Activated CD4-positive, alpha-beta T cell treated with anti-CD3 and anti-CD28 coated beads, Interleukin-2, amount 10 ng/mL, durations not matched to agents 7 days and 5 days (primary cell): Measurements from ENCODE around the gene NELFB. TPM values are rescaled to one million over a fixed set of nuclear protein-coding genes. Genes with fewer than 3 reads are reported as not detected.

Source experiments
- CTCF ChIA-PET: fragments of 350-600 bp; sonication (Branson Sonifier 250); formaldehyde crosslinking; loops from one replicate; lab custom pipeline; 2021; ENCODE audit warnings: antibody characterized with exemption; lab: Charles Lee
- POLR2A ChIA-PET: fragments of 350-600 bp; sonication (Branson Sonifier 250); formaldehyde crosslinking; loops from one replicate; lab custom pipeline; 2021; ENCODE audit warnings: antibody characterized with exemption; lab: Charles Lee
- DNase-seq: peaks from one replicate; pipeline ENCODE4 v3.0.0-alpha.2; 2020
- H3K27ac Mint-ChIP-seq: one replicate; pipeline ENCODE4 v1.8.0; 2021; ENCODE audit warnings: mild to moderate bottlenecking, moderate library complexity, mixed read lengths
- H3K27me3 Mint-ChIP-seq: one replicate; pipeline ENCODE4 v1.8.0; 2021; ENCODE audit warnings: mixed read lengths
- H3K36me3 Mint-ChIP-seq: one replicate; pipeline ENCODE4 v1.8.0; 2021; ENCODE audit warnings: low read depth, mixed read lengths
- H3K4me1 Mint-ChIP-seq: one replicate; pipeline ENCODE4 v1.8.0; 2021; ENCODE audit warnings: mixed read lengths
- H3K4me3 Mint-ChIP-seq: one replicate; pipeline ENCODE4 v1.8.0; 2021; ENCODE audit warnings: mild to moderate bottlenecking, moderate library complexity, mixed read lengths
- H3K9me3 Mint-ChIP-seq: one replicate; pipeline ENCODE4 v1.8.0; 2021; ENCODE audit warnings: mixed read lengths
- total RNA-seq, 2 experiments: library from RNA; stranded (reverse); gene quantifications; one replicate each; pipeline ENCODE4 v1.2.3, GENCODE V29; 2021

NELFB gene
- total RNA-seq, 2 experiments from 2014 or later: 54.1 to 66.6 TPM

- POLR2A ChIA-PET: no interaction called here
- Mint-ChIP-seq H3K36me3 (no peaks in the 10 kb centered on the region), H3K4me3 (no peak overlapping the region), H3K27ac (no peak overlapping the region), H3K4me1 (peaks cover 16% of the 10 kb centered on the region), H3K9me3 (no peaks in the 10 kb centered on the region), H3K27me3 (peaks cover 6% of the 10 kb centered on the region)
- no peak for DNase-seq
- CTCF ChIA-PET: interaction anchor here (1.2 to 1.3 kb wide), 2 partner anchors 10 to 43 kb away, joined by 3 to 4 read pairs; no protein-coding TSS in a partner anchor
Observed at GRCh38 chr9:137279741-137280473, 24.8 kb downstream of the NELFB start.

DNA sequence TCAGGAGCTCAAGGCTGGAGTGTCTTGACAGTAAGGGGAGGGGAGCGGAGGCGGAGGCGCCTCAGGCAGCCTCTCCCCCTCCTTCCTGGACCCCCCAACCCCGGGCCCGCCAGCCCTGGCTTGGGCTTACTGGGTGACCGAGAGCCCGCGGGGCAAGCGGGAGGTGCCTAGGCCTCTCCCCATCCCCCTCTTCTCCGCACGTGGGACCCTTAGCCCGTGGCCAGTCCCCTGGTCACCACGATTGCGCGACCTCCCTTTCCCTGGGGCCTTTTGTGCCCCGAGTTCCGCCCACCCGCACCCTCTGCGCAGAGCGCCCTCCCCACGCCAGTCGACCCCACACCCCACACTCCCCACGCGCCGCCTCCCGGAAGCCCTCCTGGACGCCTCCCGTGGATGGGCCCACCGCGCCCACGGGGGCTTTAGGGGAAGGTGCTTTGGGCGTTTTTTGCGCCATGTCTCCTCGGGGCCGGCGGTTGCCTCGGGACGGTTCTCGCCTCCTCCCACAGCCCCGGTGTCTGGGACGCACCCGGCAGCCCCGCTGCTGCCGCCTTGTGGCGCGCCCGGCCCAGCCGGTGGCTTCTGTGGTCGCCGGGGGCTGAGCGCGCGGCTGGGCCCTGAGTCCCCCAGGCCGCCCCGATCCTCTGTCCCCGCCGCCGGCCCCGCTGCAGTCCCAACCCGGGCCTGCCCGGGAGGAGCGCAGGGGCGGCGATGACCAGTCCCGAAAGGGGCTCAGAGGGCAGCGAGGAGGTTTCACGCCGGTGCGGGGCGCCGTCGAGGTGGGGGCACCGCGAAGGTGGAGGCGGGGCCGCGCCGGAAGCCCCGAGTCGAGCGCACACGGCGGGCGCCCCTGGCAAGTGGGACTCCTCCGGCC lies 25.6 kb downstream of the NELFB start:
- Mint-ChIP-seq H3K36me3 (no peaks in the 10 kb centered on the region), H3K9me3 (no peaks in the 10 kb centered on the region), H3K4me3 (no peak overlapping the region), H3K27ac (no peak overlapping the region), H3K27me3 (peaks cover 6% of the 10 kb centered on the region), H3K4me1 (peaks cover 13% of the 10 kb centered on the region)
- DNase-seq: no peak
- POLR2A ChIA-PET: no interaction called here
- CTCF ChIA-PET: interaction anchor here (1.2 kb wide), 1 partner anchor 9 kb away, joined by 3 read pairs; no protein-coding TSS in a partner anchor

GRCh38 chr9:137281345-137282116 lies 26.4 kb downstream of the NELFB start:
- H3K27ac Mint-ChIP-seq: no peak overlapping the region
- ChIA-PET POLR2A (no interaction called here), CTCF (interaction anchor here (0.7 to 1.5 kb wide), 3 partner anchors 12 to 542 kb away, joined by 3 to 5 read pairs (median 3); no protein-coding TSS in a partner anchor)
- no peak for DNase-seq
- H3K4me3 Mint-ChIP-seq: no peak overlapping the region
- H3K27me3 Mint-ChIP-seq: peaks cover 6% of the 10 kb centered on the region
- peaks cover 12% of the 10 kb centered on the region for H3K4me1 Mint-ChIP-seq
- no peaks in the 10 kb centered on the region for H3K9me3 Mint-ChIP-seq
- H3K36me3 Mint-ChIP-seq: no peaks in the 10 kb centered on the region

DNA sequence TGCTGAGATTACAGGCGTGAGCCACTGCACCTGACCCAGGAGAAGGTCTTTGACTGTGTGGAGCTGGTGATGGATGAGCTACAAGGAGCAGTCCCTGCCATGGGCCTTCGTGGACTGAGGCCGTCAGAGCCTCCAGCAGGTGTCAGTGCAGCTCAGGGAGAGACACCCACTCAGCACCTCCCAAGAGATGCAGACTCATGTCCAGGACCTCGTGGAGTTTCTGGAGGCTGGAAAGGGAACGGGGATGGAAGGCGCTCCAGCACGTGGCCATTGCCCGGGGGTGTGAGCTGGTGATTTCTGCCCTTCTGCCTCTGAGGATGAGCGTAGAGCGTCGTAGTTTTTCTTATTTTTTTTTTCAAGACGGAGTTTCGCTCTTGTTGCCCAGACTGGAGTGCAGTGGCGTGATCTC lies 31.9 kb downstream of the NELFB start:
- Mint-ChIP-seq H3K27ac (no peak overlapping the region), H3K27me3 (peaks cover 10% of the 10 kb centered on the region), H3K4me3 (no peak overlapping the region), H3K36me3 (no peaks in the 10 kb centered on the region), H3K4me1 (peaks cover 3% of the 10 kb centered on the region), H3K9me3 (no peaks in the 10 kb centered on the region)
- CTCF ChIA-PET: interaction anchor here (0.5 to 1.9 kb wide), 12 partner anchors 9 to 261 kb away, joined by 3 to 6 read pairs (median 4); partner anchors contain the start of genes EXD3, NOXA1, NRARP and TOR4A
- POLR2A ChIA-PET: interaction anchor here (0.7 kb wide), 1 partner anchor 586 kb away, joined by 3 read pairs; no protein-coding TSS in a partner anchor
- peak; percentile 37 for DNase-seq

- Mint-ChIP-seq H3K27me3 (peaks cover 30% of the 10 kb centered on the region), H3K4me3 (no peak overlapping the region)
- POLR2A ChIA-PET: no interaction called here
Observed at GRCh38 chr9:137293094-137293481, 38.0 kb downstream of the NELFB start.

DNA sequence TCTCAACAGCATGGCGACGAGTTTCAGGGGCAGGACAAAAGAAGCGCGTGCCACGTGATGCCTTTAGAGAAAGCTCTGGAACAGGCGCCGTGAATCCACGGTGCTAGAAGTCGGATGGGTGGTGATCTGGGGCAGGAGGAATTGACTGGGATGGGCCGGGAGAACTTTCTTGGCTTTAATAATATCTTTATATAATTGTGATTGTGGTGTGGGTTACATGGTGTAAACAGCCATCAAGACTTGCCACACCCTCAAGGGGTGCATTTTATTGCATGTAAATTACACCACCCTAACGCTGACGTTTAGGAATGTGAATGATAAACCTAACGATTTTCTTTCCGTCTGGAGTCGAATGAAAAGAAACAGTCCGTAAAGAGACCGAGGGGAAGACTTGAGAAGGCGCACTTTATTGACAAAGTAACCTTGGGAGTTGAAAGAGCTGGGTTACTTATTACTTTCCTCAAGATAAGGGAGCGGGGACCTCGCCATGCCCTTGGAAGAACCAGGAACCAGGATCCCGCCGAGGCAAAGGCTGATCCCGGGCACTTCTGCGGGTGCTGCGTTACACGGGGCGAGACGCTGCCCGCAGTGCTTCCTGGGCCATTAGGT lies 38.5 kb downstream of the NELFB start:
- no peak for DNase-seq
- POLR2A ChIA-PET: no interaction called here
- H3K4me3 Mint-ChIP-seq: no peak overlapping the region
- CTCF ChIA-PET: interaction anchor here (1.2 to 1.7 kb wide), 2 partner anchors 9 to 12 kb away, joined by 3 to 5 read pairs; partner anchors contain the start of gene NRARP
- peaks cover 34% of the 10 kb centered on the region for H3K27me3 Mint-ChIP-seq
- H3K9me3 Mint-ChIP-seq: no peaks in the 10 kb centered on the region
- H3K27ac Mint-ChIP-seq: no peak overlapping the region
- no peaks in the 10 kb centered on the region for H3K36me3 Mint-ChIP-seq
- H3K4me1 Mint-ChIP-seq: peaks cover 5% of the 10 kb centered on the region

More at GRCh38 chr9:137293094-137293481, 38.0 kb downstream of the NELFB start:
- CTCF ChIA-PET: interaction anchor here (1.2 to 1.7 kb wide), 2 partner anchors 9 to 11 kb away, joined by 3 to 5 read pairs; partner anchors contain the start of gene NRARP
- H3K9me3 Mint-ChIP-seq: no peaks in the 10 kb centered on the region
- H3K27ac Mint-ChIP-seq: no peak overlapping the region
- H3K36me3 Mint-ChIP-seq: no peaks in the 10 kb centered on the region
- no peak for DNase-seq
- peaks cover 5% of the 10 kb centered on the region for H3K4me1 Mint-ChIP-seq

GRCh38 chr9:137294091-137294680 lies 39.1 kb downstream of the NELFB start:
- Mint-ChIP-seq H3K4me1 (peaks cover 5% of the 10 kb centered on the region), H3K36me3 (no peaks in the 10 kb centered on the region), H3K27me3 (peaks cover 37% of the 10 kb centered on the region), H3K27ac (no peak overlapping the region), H3K4me3 (peak overlapping the region; percentile 28), H3K9me3 (no peaks in the 10 kb centered on the region)
- ChIA-PET CTCF (interaction anchor here (1.2 to 1.7 kb wide), 2 partner anchors 8 to 12 kb away, joined by 3 to 5 read pairs; partner anchors contain the start of gene NRARP), POLR2A (interaction anchor here (0.6 kb wide), 1 partner anchor 187 kb away, joined by 3 read pairs; no protein-coding TSS in a partner anchor)
- peak; percentile 29 for DNase-seq

DNA sequence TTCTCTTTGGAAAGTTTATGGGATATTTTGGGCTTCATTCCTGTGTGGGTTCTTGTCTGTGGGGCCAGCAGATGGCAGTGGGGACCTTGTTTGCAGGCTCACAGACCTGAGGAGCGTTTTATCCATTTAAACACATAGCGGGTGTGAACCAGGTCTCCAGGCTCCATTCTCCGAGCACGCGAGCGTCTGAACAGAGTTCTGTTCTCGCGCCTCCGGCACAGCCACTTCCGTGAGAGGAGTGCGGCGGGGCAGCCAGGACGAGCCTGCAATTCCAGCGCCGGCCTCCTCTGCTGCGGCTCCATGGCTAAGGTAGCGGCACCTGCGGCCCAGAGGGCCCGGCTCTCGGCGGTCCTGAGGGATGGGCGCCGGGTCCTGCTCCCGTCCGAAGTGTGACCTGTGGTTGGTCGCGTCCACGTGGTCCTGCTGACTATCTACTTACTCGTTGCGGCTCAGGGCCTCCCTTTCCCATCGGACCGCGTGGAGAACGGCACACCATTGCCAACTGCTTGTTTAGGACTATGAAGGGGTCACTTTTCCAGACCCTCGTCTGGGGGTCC lies 39.6 kb downstream of the NELFB start:
- CTCF ChIA-PET: no interaction called here
- Mint-ChIP-seq H3K4me3 (peak overlapping the region; percentile 28), H3K36me3 (no peaks in the 10 kb centered on the region), H3K27me3 (peaks cover 40% of the 10 kb centered on the region), H3K9me3 (no peaks in the 10 kb centered on the region), H3K4me1 (peaks cover 6% of the 10 kb centered on the region), H3K27ac (no peak overlapping the region)
- POLR2A ChIA-PET: interaction anchor here (0.6 kb wide), 1 partner anchor 188 kb away, joined by 3 read pairs; no protein-coding TSS in a partner anchor
- no peak for DNase-seq

DNA sequence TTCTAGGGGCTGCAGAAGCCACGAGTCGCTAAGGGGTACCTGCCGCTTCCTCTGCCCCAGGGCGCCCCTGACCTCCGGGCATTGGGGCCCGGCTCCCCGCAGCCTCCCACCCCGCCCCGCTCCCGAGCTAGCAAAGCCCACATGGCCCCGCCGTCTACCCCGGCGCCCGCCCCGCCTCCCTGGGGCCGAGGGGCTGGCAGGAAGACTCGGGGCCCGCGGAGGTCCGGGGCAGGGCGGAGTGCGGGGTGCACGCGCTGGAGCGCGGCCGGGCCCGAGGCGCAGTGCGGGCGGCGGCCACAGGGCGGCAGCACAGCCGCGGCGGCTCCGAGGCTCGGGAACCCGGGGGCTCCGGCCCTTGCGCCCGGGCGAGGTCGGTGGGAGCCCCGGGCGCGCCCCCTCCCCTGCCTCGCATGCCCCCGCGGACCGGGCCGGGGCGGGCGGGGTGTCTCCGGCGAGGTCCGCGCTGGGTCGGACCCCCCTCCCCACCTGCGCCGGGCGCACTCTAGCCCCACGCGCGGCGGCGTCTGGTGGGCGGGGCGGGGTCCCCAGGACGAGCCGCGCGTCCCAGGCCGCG lies 40.2 kb downstream of the NELFB start:
- Mint-ChIP-seq H3K9me3 (no peaks in the 10 kb centered on the region), H3K4me3 (no peak overlapping the region), H3K27me3 (peaks cover 44% of the 10 kb centered on the region), H3K27ac (no peak overlapping the region), H3K4me1 (peaks cover 9% of the 10 kb centered on the region), H3K36me3 (no peaks in the 10 kb centered on the region)
- ChIA-PET POLR2A (no interaction called here), CTCF (no interaction called here)
- DNase-seq: peak; percentile 36

- Mint-ChIP-seq H3K36me3 (no peaks in the 10 kb centered on the region), H3K27ac (no peak overlapping the region), H3K9me3 (no peaks in the 10 kb centered on the region), H3K4me3 (peak overlapping the region; percentile 40), H3K4me1 (peaks cover 13% of the 10 kb centered on the region), H3K27me3 (peaks cover 48% of the 10 kb centered on the region)
- POLR2A ChIA-PET: no interaction called here
- CTCF ChIA-PET: interaction anchor here (1.0 to 1.3 kb wide), 2 partner anchors 79 to 568 kb away, joined by 3 read pairs; no protein-coding TSS in a partner anchor
- no peak for DNase-seq
Observed at GRCh38 chr9:137295849-137296669, 40.9 kb downstream of the NELFB start.
